H1 (cell line): ENCODE data around the gene THOC5. TPM values are rescaled to one million over a fixed set of nuclear protein-coding genes. Genes with fewer than 3 reads are reported as not detected.

Source experiments
- SIRT6 ChIP-seq: IDR thresholded peaks from one replicate; pipeline ENCODE4 v1.7.1; 2012; ENCODE audit warnings: low read length, inconsistent platforms
- polyA plus RNA-seq, 7 experiments: library from polyadenylated mRNA; depleted of rRNA in 3 of 7; stranded (reverse) in 5 of 7; unstranded in 2 of 7; fragments of >200 nt in 5 of 7; fragments of 200-250 nt in 2 of 7; gene quantifications; 1 replicate in 5 of 7; 2 replicates in 1 of 7; 4 replicates in 1 of 7; pipeline versions ENCODE4 v1.2.1 to v1.2.3, GENCODE V29; 2011 to 2013; ENCODE audit warnings: missing spikeins in 2 of 7, mixed read lengths in 2 of 7
- total RNA-seq: library from RNA; stranded (reverse); fragmentation: NEBNext Ultra II Directional; extraction: Animal tissue kit (Norgen Biotek cat#: 25700); gene quantifications from 2 replicates; pipeline ENCODE4 v1.2.1, GENCODE V29; 2021

Gene THOC5
- total and polyA plus RNA-seq, 2 of the 8 experiments (the other 6 are each of a cell fraction or from before 2014, with no cell fraction given) = 27.7 to 65.7 TPM

- no peak for TF ChIP-seq SIRT6
- TF ChIP-seq, all 59 proteins: peak for 0
Observed at GRCh38 chr22:29475550-29475949, 78.0 kb downstream of the THOC5 start (continued).
